ENCODE measurements around the gene HAGHL. TPM values are rescaled to one million over a fixed set of nuclear protein-coding genes. Genes with fewer than 3 reads are reported as not detected.
A peak's percentile ranks its signal among the peaks of the same experiment; 100 is the strongest.
"Not testable (repeated sequence)": the region's sequence is repeated elsewhere in the genome, so short reads cannot be mapped to it uniquely, and the experiment has no call there.

HAGHL gene
- total and polyA plus RNA-seq, 2 of the 8 experiments (the other 6 are each of a cell fraction or from before 2014, with no cell fraction given) = 26.6 to 26.9 TPM

GRCh38 chr16:712740-713250 lies 14.1 kb upstream of the HAGHL start:
- not testable (repeated sequence) for H3K79me2 ChIP-seq (ENCODE audit: control insufficient read depth in 1 of 2, insufficient read depth in 2 of 2, low read length in 2 of 2); H3K9me3 ChIP-seq (ENCODE audit: insufficient read depth in 2 of 2, low read depth in 1 of 2, low read length in 1 of 2); H3K9ac ChIP-seq (replicated peaks in 1 of 4; ENCODE audit: extremely low read depth in 1 of 4, low read depth in 3 of 4, low read length in 3 of 4); H3K4ac ChIP-seq (replicated peaks; ENCODE audit: insufficient read length, low read depth, low read length); H2BK20ac ChIP-seq (ENCODE audit: low read length); H2BK5ac ChIP-seq (ENCODE audit: low read depth, low read length); H4K91ac ChIP-seq (replicated peaks; ENCODE audit: insufficient read length, low read length); H4K20me1 ChIP-seq (replicated peaks in 1 of 2; ENCODE audit: control insufficient read depth in 1 of 2, insufficient read depth in 2 of 2, low read length in 2 of 2); H4K5ac ChIP-seq (ENCODE audit: insufficient read length, low read depth, low read length); H4K8ac ChIP-seq (ENCODE audit: extremely low read depth, insufficient read depth, low read length); H3K27ac ChIP-seq (ENCODE audit: low read depth, low read length); H3K18ac ChIP-seq (ENCODE audit: extremely low read depth, low read length); H3K4me3 ChIP-seq (ENCODE audit: extremely low read depth in 1 of 4, insufficient read depth in 2 of 4, low read depth in 3 of 4, low read length in 4 of 4); H3K36me3 ChIP-seq (ENCODE audit: control insufficient read depth in 2 of 4, insufficient read depth in 4 of 4, low read length in 3 of 4); H2BK120ac ChIP-seq (replicated peaks; ENCODE audit: low read depth, low read length); H3K56ac ChIP-seq (replicated peaks; ENCODE audit: insufficient read length, low read depth, low read length); H3K79me1 ChIP-seq (ENCODE audit: low read depth, low read length); H2AFZ ChIP-seq (ENCODE audit: low read length); H3K14ac ChIP-seq (ENCODE audit: insufficient read length); H3K4me2 ChIP-seq (ENCODE audit: insufficient read depth in 1 of 2, low read depth in 2 of 2, low read length in 2 of 2); H2BK15ac ChIP-seq (ENCODE audit: low read length); H2AK5ac ChIP-seq (ENCODE audit: low read depth, low read length); H3K23ac ChIP-seq (ENCODE audit: insufficient read length); H2BK12ac ChIP-seq (ENCODE audit: low read depth, low read length)
- 59% methylated on average over 13 of the region's 13 CpGs; no CpG with 5 or more reads in 1 of the 2 experiments for WGBS, 2 experiments (ENCODE audit: extremely low coverage in 1 of 2, insufficient coverage in 1 of 2, insufficient read length in 1 of 2, insufficient replicate concordance in 2 of 2, low coverage in 1 of 2, low lambda C conversion rate in 2 of 2, missing lambda C conversion rate in 1 of 2)
- DNase-seq (ENCODE audit: low read depth in 1 of 2, low spot score in 2 of 2) = peak in 1 of 2 experiments; percentile 89
- TF ChIP-seq RAD21 (IDR thresholded peaks at IDR 0.05 in 1 of 2, conservative IDR thresholded peaks at IDR 0.05 in 1 of 2; ENCODE audit: low read depth in 2 of 2, low read length in 2 of 2) = peak; percentile 8 to 28; a peak in 2 of 4 replicates
- peak; percentile 38 to 55 (median 44) for TF ChIP-seq CTCF (IDR thresholded peaks at IDR 0.05; ENCODE audit: control extremely low read depth in 1 of 3, insufficient read depth in 1 of 3, low read depth in 1 of 3, low read length in 3 of 3)
- POLR2A ChIA-PET (ENCODE audit: partially characterized antibody) = interaction anchor here (1.6 to 20.9 kb wide), 3 partner anchors 14 to 73 kb away, joined by 4 to 353 read pairs (median 7); partner anchors contain the start of genes ANTKMT, CCDC78, HAGHL and JMJD8
- peaks cover 0 to 19% (median 13%) of the 10 kb centered on the region in 4 experiments; a peak in 5 of 7 replicates for H3K4me1 ChIP-seq (replicated peaks in 1 of 4; ENCODE audit: control insufficient read depth in 3 of 4, insufficient read depth in 4 of 4, low read length in 3 of 4)
- CTCF ChIA-PET (ENCODE audit: partially characterized antibody) = interaction anchor here (0.9 to 33.4 kb wide), 21 partner anchors 10 to 391 kb away, joined by 3 to 977 read pairs (median 6); partner anchors contain the start of genes ANTKMT, CCDC78, CHTF18 and CIAO3
- peaks cover 11% of the 10 kb centered on the region; the same call in 1 of the 2 replicates for H3K23me2 ChIP-seq (ENCODE audit: low read depth, low read length)
- peaks cover 6 to 65% (median 41%) of the 10 kb centered on the region in 4 experiments for H3K27me3 ChIP-seq (replicated peaks in 1 of 4; ENCODE audit: control insufficient read depth in 3 of 4, extremely low read depth in 1 of 4, insufficient read depth in 3 of 4, low read length in 3 of 4)
- peak; percentile 82 for FAIRE-seq

Measured in H1 (cell line).